HUES6 (cell line): ENCODE results near the gene PDE11A.
"Not testable (repeated sequence)": the region's sequence is repeated elsewhere in the genome, so short reads cannot be mapped to it uniquely, and the experiment has no call there.

Experiments
- H3K27ac ChIP-seq: 2 replicates; pipeline ENCODE4 v1.7.0; 2013; ENCODE audit warnings: low read depth, mild to moderate bottlenecking, low read length, inconsistent platforms
- H3K27me3 ChIP-seq: 2 replicates; pipeline ENCODE4 v1.6.1; 2013; ENCODE audit warnings: low read length; ENCODE audit not compliant: control insufficient read depth, insufficient read depth
- H3K36me3 ChIP-seq: 2 replicates; pipeline ENCODE4 v1.6.1; 2013; ENCODE audit warnings: low read length; ENCODE audit not compliant: control insufficient read depth, insufficient read depth
- H3K4me1 ChIP-seq: 2 replicates; pipeline ENCODE4 v1.6.1; 2013; ENCODE audit warnings: low read length; ENCODE audit not compliant: control insufficient read depth, insufficient read depth
- H3K4me3 ChIP-seq: 2 replicates; pipeline ENCODE4 v1.5.1; 2013; ENCODE audit warnings: low read depth, low read length
- H3K9ac ChIP-seq: one replicate; pipeline ENCODE4 v1.6.1; 2013; ENCODE audit warnings: mild to moderate bottlenecking, low read length
- H3K9me3 ChIP-seq: 2 replicates; pipeline ENCODE4 v1.6.1; 2013; ENCODE audit warnings: low read depth, low read length; ENCODE audit not compliant: control insufficient read depth, insufficient read depth

The PDE11A gene

DNA sequence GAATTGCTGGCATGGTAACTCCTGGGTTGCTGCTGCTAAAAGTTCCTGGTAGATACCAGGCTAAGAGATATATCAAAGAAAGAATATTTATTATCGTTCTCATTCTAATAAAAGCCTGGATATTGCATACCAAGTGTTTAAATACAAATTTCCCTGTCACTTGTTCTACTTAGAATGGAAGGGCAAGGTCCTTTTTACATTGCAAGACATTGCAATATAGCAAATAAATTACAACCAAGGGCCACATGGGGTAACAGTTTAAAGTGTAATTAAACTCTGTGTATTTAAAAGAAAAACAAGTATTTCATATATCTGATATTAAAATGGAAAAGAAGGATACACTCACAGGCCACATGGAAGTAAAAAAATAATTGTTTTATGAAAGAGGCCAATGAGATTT is 16.2 kb downstream of the PDE11A start:
- Histone ChIP-seq H3K4me1 (no peaks in the 10 kb centered on the region), H3K9ac (no peak overlapping the region), H3K27me3 (no peaks in the 10 kb centered on the region), H3K36me3 (no peaks in the 10 kb centered on the region), H3K27ac (no peak overlapping the region), H3K4me3 (no peak overlapping the region), H3K9me3 (no peaks in the 10 kb centered on the region)

DNA sequence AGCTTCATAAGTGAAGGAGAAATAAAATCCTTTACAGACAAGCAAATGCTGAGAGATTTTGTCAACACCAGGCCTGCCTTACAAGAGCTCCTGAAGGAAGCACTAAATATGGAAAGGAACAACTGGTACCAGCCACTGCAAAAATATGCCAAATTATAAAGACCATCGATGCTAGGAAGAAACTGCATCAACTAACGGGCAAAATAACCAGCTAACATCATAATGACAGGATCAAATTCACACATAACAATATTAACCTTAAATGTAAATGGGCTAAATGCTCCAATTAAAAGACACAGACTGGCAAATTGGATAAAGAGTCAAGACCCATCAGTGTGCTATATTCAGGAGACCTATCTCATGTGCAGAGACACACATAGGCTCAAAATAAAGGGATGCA is 21.3 kb downstream of the PDE11A start:
- H3K9ac ChIP-seq, H3K9me3 ChIP-seq, H3K27ac ChIP-seq, H3K36me3 ChIP-seq, H3K4me1 ChIP-seq, H3K27me3 ChIP-seq, H3K4me3 ChIP-seq: not testable (repeated sequence)

- no peak overlapping the region for H3K27ac ChIP-seq
- H3K36me3 ChIP-seq, result no peaks in the 10 kb centered on the region
- H3K4me3 ChIP-seq, result no peak overlapping the region
- no peaks in the 10 kb centered on the region for H3K9me3 ChIP-seq
- no peaks in the 10 kb centered on the region for H3K4me1 ChIP-seq
- no peaks in the 10 kb centered on the region for H3K27me3 ChIP-seq
- no peak overlapping the region for H3K9ac ChIP-seq
Observed at GRCh38 chr2:178047391-178047790, 25.2 kb downstream of the PDE11A start.

DNA sequence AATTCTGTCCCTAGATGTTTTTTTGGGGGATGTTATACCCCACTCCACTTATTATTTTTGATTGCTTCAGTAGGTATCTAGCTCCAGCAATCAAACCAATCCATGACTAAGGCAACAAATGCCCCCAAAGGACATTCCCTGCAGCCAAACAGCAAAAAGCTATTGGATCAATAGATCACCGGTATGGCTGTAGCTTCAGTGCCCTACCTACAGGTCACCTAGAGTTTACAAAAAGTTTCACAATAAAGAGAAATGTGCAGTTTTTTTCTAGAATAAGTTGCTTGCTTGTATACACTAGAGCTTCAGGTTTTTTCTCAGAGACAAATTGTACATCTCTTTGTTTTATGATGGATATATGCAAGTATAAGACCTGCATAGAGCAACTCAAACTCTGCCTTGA is 27.7 kb downstream of the PDE11A start:
- H3K27me3 ChIP-seq, result no peaks in the 10 kb centered on the region
- H3K27ac ChIP-seq, result no peak overlapping the region
- no peak overlapping the region for H3K9ac ChIP-seq
- H3K4me1 ChIP-seq, result no peaks in the 10 kb centered on the region
- no peaks in the 10 kb centered on the region for H3K36me3 ChIP-seq
- H3K4me3 ChIP-seq, result no peak overlapping the region
- no peaks in the 10 kb centered on the region for H3K9me3 ChIP-seq

GRCh38 chr2:178043266-178043665 is 29.3 kb downstream of the PDE11A start:
- no peak overlapping the region for H3K9ac ChIP-seq
- no peaks in the 10 kb centered on the region for H3K36me3 ChIP-seq
- H3K4me1 ChIP-seq, result no peaks in the 10 kb centered on the region
- H3K9me3 ChIP-seq, result no peaks in the 10 kb centered on the region
- no peak overlapping the region for H3K4me3 ChIP-seq
- H3K27ac ChIP-seq, result no peak overlapping the region
- H3K27me3 ChIP-seq, result no peaks in the 10 kb centered on the region

GRCh38 chr2:178033583-178033982 is 39.0 kb downstream of the PDE11A start:
- H3K4me3 ChIP-seq, H3K9ac ChIP-seq, H3K27ac ChIP-seq, H3K27me3 ChIP-seq, H3K9me3 ChIP-seq, H3K4me1 ChIP-seq, H3K36me3 ChIP-seq: not testable (repeated sequence)

DNA sequence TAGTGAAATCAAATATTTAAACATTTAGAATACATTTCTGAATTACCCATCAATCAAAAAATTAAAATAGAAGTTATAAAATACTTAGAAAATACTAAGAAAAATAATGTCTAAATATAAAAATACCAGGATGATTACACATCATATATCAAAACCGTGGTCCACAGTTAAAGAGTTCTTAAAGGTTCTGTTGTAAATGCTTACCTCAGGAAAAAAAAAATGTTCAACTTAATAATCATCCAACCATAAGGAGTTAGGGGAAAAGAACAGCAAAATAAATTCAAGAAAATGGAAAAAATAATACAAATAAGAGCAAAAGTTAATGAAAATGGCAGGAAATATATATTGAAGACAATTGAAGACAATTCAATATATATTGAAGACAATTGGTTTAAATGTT is 43.2 kb downstream of the PDE11A start:
- Histone ChIP-seq H3K9ac (no peak overlapping the region), H3K36me3 (no peaks in the 10 kb centered on the region), H3K4me1 (no peaks in the 10 kb centered on the region), H3K9me3 (no peaks in the 10 kb centered on the region), H3K27me3 (no peaks in the 10 kb centered on the region), H3K27ac (no peak overlapping the region), H3K4me3 (no peak overlapping the region)

GRCh38 chr2:178025551-178026185 is 46.9 kb downstream of the PDE11A start:
- no peaks in the 10 kb centered on the region for H3K36me3 ChIP-seq
- no peak overlapping the region for H3K27ac ChIP-seq
- no peaks in the 10 kb centered on the region for H3K9me3 ChIP-seq
- no peaks in the 10 kb centered on the region for H3K4me1 ChIP-seq
- no peak overlapping the region for H3K4me3 ChIP-seq
- H3K9ac ChIP-seq, result no peak overlapping the region
- no peaks in the 10 kb centered on the region for H3K27me3 ChIP-seq

- Histone ChIP-seq H3K27me3 (no peaks in the 10 kb centered on the region), H3K36me3 (no peaks in the 10 kb centered on the region), H3K4me3 (no peak overlapping the region)
Observed at GRCh38 chr2:178018141-178018540, 54.4 kb downstream of the PDE11A start.

DNA sequence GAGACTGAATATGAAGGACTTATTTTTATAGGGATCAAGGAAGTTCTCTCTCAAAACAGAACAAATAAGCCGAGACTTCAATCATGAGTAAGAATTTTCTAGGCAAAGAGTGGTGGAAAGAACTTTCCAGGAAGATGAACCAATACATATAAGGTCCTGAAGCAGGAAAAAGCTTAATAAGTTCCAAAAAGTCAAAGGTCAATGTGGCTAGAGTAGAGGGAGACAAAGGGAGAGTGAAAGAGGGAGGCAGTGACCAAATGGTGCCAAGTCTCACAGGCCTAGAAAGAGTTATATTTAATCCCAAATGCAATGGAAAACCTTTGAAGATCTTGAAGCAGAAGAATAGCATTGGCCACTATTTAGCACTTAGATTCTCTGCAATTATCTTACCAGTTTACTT is 56.0 kb downstream of the PDE11A start:
- Histone ChIP-seq H3K27ac (no peak overlapping the region), H3K4me3 (no peak overlapping the region), H3K27me3 (no peaks in the 10 kb centered on the region), H3K9me3 (no peaks in the 10 kb centered on the region), H3K4me1 (no peaks in the 10 kb centered on the region), H3K36me3 (no peaks in the 10 kb centered on the region), H3K9ac (no peak overlapping the region)

More at GRCh38 chr2:178018141-178018540, 54.4 kb downstream of the PDE11A start:
- H3K9ac ChIP-seq, result no peak overlapping the region
- no peak overlapping the region for H3K27ac ChIP-seq
- H3K9me3 ChIP-seq, result no peaks in the 10 kb centered on the region
- no peaks in the 10 kb centered on the region for H3K4me1 ChIP-seq

DNA sequence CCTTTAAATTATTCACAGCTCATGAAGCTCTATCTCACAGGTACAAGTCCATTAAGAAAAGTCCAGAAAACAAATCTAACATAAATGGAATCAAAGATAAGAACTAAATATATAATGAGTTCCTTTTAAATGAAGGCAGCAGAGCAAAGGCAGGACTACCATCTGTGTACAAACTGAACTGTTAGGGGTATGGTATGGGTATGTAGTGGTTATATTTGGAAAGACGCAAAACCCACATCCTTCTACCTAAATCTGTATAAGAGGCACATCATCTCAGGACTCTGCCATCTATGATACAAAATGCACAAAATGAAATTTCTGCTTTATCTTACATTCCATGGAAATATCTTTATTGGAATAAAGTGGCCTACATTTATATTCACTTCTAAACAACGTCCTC is 59.9 kb downstream of the PDE11A start:
- Histone ChIP-seq H3K9ac (no peak overlapping the region), H3K4me3 (no peak overlapping the region), H3K36me3 (no peaks in the 10 kb centered on the region), H3K9me3 (no peaks in the 10 kb centered on the region), H3K27ac (no peak overlapping the region), H3K27me3 (no peaks in the 10 kb centered on the region), H3K4me1 (no peaks in the 10 kb centered on the region)

GRCh38 chr2:178009813-178010212 is 62.8 kb downstream of the PDE11A start:
- Histone ChIP-seq H3K36me3 (no peaks in the 10 kb centered on the region), H3K9me3 (no peaks in the 10 kb centered on the region), H3K4me1 (no peaks in the 10 kb centered on the region), H3K9ac (no peak overlapping the region), H3K4me3 (no peak overlapping the region), H3K27ac (no peak overlapping the region), H3K27me3 (no peaks in the 10 kb centered on the region)
